HepG2 (cell line): ENCODE measurements around the gene PACS2. TPM values are rescaled to one million over a fixed set of nuclear protein-coding genes. Genes with fewer than 3 reads are reported as not detected.

ENCODE experiments used
- ATAC-seq: fragments of 200-7000 bp; cut with Tn5 transposase; 3 replicates; pipeline ENCODE4 v1.9.1; 2020; ENCODE audit warnings: mild to moderate bottlenecking, moderate library complexity
- BruUV-seq: library from RNA; stranded (reverse); fragments of 400-500 nt; replicated peaks from 2 replicates; lab custom pipeline; 2021; lab: Mats Ljungman, UMichigan
- CTCF ChIA-PET: fragments of 300-600 bp; formaldehyde crosslinking; extraction: SDS; loops from one replicate; lab custom pipeline; 2021; ENCODE audit warnings: low total read pairs, inconsistent platforms, low intra/inter-chr PET ratio; lab: Yijun Ruan, JAX
- POLR2A ChIA-PET: fragments of 350-600 bp; sonication (Branson Sonifier 250); formaldehyde crosslinking; loops from one replicate; lab custom pipeline; 2020; ENCODE audit warnings: antibody characterized with exemption, inconsistent platforms; lab: Yijun Ruan, JAX
- DNase-seq: peaks from one replicate; pipeline ENCODE4 v3.0.0-alpha.2; 2015; ENCODE audit warnings: low spot score
- FAIRE-seq: peaks from 3 replicates; lab custom pipeline; 2011; peaks lifted over from hg19 to GRCh38; lab: Jason Lieb, UNC
- H2AFZ ChIP-seq: one replicate; pipeline ENCODE4 v1.6.1; 2011; ENCODE audit warnings: low read length, inconsistent platforms
- H3K27ac ChIP-seq: fragments of 300-600 bp; 3 replicates; pipeline ENCODE4 v1.8.0; 2011; ENCODE audit warnings: mixed run types, mild to moderate bottlenecking, mixed read lengths, low read length, inconsistent platforms; ENCODE audit not compliant: insufficient read depth; ENCODE audit errors: extremely low read length
- H3K27me3 ChIP-seq, 2 experiments: fragments of 200-600 bp in 1 of 2; 2 replicates in 1 of 2; 3 replicates in 1 of 2; pipeline versions ENCODE4 v1.6.0 to v1.8.0; 2011; ENCODE audit warnings: low read length in 2 of 2, mild to moderate bottlenecking in 2 of 2, moderate library complexity in 2 of 2, inconsistent platforms in 1 of 2; ENCODE audit not compliant: insufficient read depth in 2 of 2, control insufficient read depth in 1 of 2
- H3K36me3 ChIP-seq, 2 experiments: fragments of 200-600 bp in 1 of 2; replicated peaks in 1 of 2; 2 replicates in 1 of 2; 3 replicates in 1 of 2; pipeline versions ENCODE4 v1.5.1 to v1.8.0; 2011; ENCODE audit warnings: low read length in 2 of 2, inconsistent platforms in 1 of 2; ENCODE audit not compliant: insufficient read depth in 2 of 2, control insufficient read depth in 1 of 2
- H3K4me1 ChIP-seq: 2 replicates; pipeline ENCODE4 v1.5.1; 2012; ENCODE audit warnings: low read length, inconsistent platforms; ENCODE audit not compliant: insufficient read depth
- H3K4me2 ChIP-seq: 2 replicates; pipeline ENCODE4 v1.6.0; 2011; ENCODE audit warnings: low read depth, low read length, inconsistent platforms
- H3K4me3 ChIP-seq, 3 experiments: fragments of 200-600 bp in 1 of 3; sonication (generic), shearing (Covaris generic) in 1 of 3; replicated peaks in 1 of 3; 2 replicates each; pipeline ENCODE4 v1.5.1; 2011 to 2016; ENCODE audit warnings: low read length in 3 of 3, inconsistent platforms in 2 of 3, low read depth in 2 of 3, mild to moderate bottlenecking in 2 of 3, control low read depth in 1 of 3, mixed read lengths in 1 of 3; ENCODE audit not compliant: insufficient read depth in 1 of 3
- H3K79me2 ChIP-seq: one replicate; pipeline ENCODE4 v1.6.1; 2011; ENCODE audit warnings: low read length, inconsistent platforms; ENCODE audit not compliant: insufficient read depth
- H3K9ac ChIP-seq: 2 replicates; pipeline ENCODE4 v1.6.0; 2011; ENCODE audit warnings: mild to moderate bottlenecking, low read depth, low read length, inconsistent platforms; ENCODE audit not compliant: insufficient read depth
- H3K9me3 ChIP-seq: 2 replicates; pipeline ENCODE4 v1.5.1; 2012; ENCODE audit warnings: mild to moderate bottlenecking, low read length
- H4K20me1 ChIP-seq: 2 replicates; pipeline ENCODE4 v1.6.0; 2011; ENCODE audit warnings: inconsistent platforms, mild to moderate bottlenecking, low read length, moderate library complexity; ENCODE audit not compliant: insufficient read depth
- BCL6 ChIP-seq: IDR thresholded peaks from 2 replicates; pipeline ENCODE4 v1.6.1; 2016; ENCODE audit warnings: missing genetic modification reagents, missing compliant biosample characterization
- DNMT1 ChIP-seq: sonication (generic); formaldehyde crosslinking; IDR thresholded peaks from 2 replicates; pipeline ENCODE4 v1.5.1; 2020; ENCODE audit warnings: mild to moderate bottlenecking, missing genetic modification reagents
- GTF3A ChIP-seq: sonication (generic); formaldehyde crosslinking; conservative IDR thresholded peaks from 2 replicates; pipeline ENCODE4 v1.4.0; 2020; ENCODE audit warnings: mild to moderate bottlenecking, missing genetic modification reagents
- JUN ChIP-seq: sonication (generic); formaldehyde crosslinking; IDR thresholded peaks from 2 replicates; pipeline ENCODE4 v1.4.0; 2020; ENCODE audit warnings: mild to moderate bottlenecking, missing genetic modification reagents
- MAZ ChIP-seq, 2 experiments: sonication (generic) in 1 of 2; formaldehyde crosslinking in 1 of 2; IDR thresholded peaks; 2 replicates each; pipeline versions ENCODE4 v1.5.0 to v1.6.1; 2012 to 2020; ENCODE audit warnings: low read depth in 2 of 2, mild to moderate bottlenecking in 2 of 2, borderline replicate concordance in 1 of 2, improper control_type of control experiment in 1 of 2, low read length in 1 of 2, missing genetic modification reagents in 1 of 2, moderate library complexity in 1 of 2
- POLR2G ChIP-seq: fragments of 200-400 bp; formaldehyde crosslinking; IDR thresholded peaks from 2 replicates; pipeline ENCODE4 v1.6.1; 2018; ENCODE audit warnings: mild to moderate bottlenecking, low read depth, low read length, moderate library complexity
- ZNF33B ChIP-seq: sonication (generic); formaldehyde crosslinking; IDR thresholded peaks from 2 replicates; pipeline ENCODE4 v1.5.1; 2020; ENCODE audit warnings: mild to moderate bottlenecking, missing genetic modification reagents
- ZNF7 ChIP-seq: IDR thresholded peaks from 2 replicates; pipeline ENCODE4 v1.6.1; 2016; ENCODE audit warnings: missing biosample characterization, missing genetic modification reagents
- WGBS: methylation state at CpG from one replicate; pipeline ENCODE4 v1.1.6; 2017; ENCODE audit warnings: low lambda C conversion rate; 5-methylcytosine and 5-hydroxymethylcytosine counted together
- in situ Hi-C: cut with HindIII; loops from 2 replicates; pipeline ENCODE4 v1.10.0; 2017; ENCODE audit warnings: low pct_unique_long_range_greater_than_20kb; ENCODE audit not compliant: extremely low pct_ligation_motif_present
- intact Hi-C: fragments of 100-400 bp; cut with micrococcal nuclease; formaldehyde crosslinking; loops from one replicate; pipeline ENCODE4 v1.10.0; 2022; ENCODE audit not compliant: unreplicated experiment
- polyA plus RNA-seq, 8 experiments: library from polyadenylated mRNA; depleted of rRNA in 3 of 8; stranded (reverse) in 7 of 8; unstranded in 1 of 8; fragments of >200 nt; fragmentation: Illumina TruSeq in 4 of 8; extraction: Trizol in 4 of 8; gene quantifications; 2 replicates each; pipeline versions ENCODE4 v1.2.1 to v1.2.3, GENCODE V29; 2011 to 2016; ENCODE audit warnings: low read depth in 4 of 8, missing spikeins in 1 of 8, mixed read lengths in 1 of 8; ENCODE audit not compliant: insufficient read depth in 1 of 8
- total RNA-seq, 5 experiments: library from RNA; depleted of rRNA; stranded (reverse); fragments of >200 nt; fragmentation: Illumina TruSeq; extraction: Trizol; gene quantifications; 2 replicates each; pipeline ENCODE4 v1.2.3, GENCODE V29; 2016; ENCODE audit warnings: low read depth in 1 of 5
- TF ChIP-seq, protein P1 (sequence below): sonication (generic); formaldehyde crosslinking; IDR thresholded peaks from 2 replicates; pipeline ENCODE4 v1.5.0; 2020; ENCODE audit warnings: missing genetic modification reagents
- TF ChIP-seq, protein P2 (sequence below): IDR thresholded peaks from 2 replicates; pipeline ENCODE4 v1.6.1; 2016; ENCODE audit warnings: missing compliant biosample characterization, missing genetic modification reagents, borderline replicate concordance

PACS2 gene
- total and polyA plus RNA-seq, 2 of the 13 experiments (the other 11 are each of a cell fraction or from before 2014, with no cell fraction given): 23.6 to 27.6 TPM

DNA sequence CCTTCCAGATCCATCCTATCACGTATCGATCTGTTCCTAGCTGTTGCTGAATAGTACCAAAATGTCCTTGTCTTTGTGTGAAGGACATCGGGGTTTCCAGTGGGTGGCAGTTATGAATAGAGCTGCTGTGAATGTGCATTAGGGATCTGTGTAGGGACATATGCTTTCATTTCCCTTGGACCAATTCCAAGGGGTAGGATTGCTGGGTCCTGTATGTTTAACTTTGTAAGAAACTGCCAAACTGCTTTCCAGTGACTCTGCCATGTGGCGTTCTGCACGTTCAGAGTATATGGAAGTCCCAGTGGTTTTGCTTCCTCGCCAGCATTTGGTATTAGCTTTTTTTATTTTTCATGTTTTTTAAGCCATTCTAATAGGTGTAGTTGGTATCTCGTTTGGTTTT is 28.6 kb downstream of the PACS2 start:
- no peaks in the 10 kb centered on the region for H3K9me3 ChIP-seq
- TF ChIP-seq GTF3A (CRISPR knock-in tag) (no peak), JUN (CRISPR knock-in tag) (no peak), MAZ (IDR thresholded peaks at IDR 0.05; ENCODE audit: borderline replicate concordance, low read depth, low read length) (no peak), MAZ (CRISPR knock-in tag; IDR thresholded peaks at IDR 0.05; ENCODE audit: low read depth) (no peak), DNMT1 (CRISPR knock-in tag) (no peak), BCL6 (CRISPR knock-in tag) (0 out of 2 replicates have a peak, but pooled peaks have one; percentile 12), ZNF7 (CRISPR knock-in tag) (0 out of 2 replicates have a peak, but pooled peaks have one; percentile 39), ZNF33B (CRISPR knock-in tag) (no peak), POLR2G (no peak)
- TF ChIP-seq, protein P1, sequence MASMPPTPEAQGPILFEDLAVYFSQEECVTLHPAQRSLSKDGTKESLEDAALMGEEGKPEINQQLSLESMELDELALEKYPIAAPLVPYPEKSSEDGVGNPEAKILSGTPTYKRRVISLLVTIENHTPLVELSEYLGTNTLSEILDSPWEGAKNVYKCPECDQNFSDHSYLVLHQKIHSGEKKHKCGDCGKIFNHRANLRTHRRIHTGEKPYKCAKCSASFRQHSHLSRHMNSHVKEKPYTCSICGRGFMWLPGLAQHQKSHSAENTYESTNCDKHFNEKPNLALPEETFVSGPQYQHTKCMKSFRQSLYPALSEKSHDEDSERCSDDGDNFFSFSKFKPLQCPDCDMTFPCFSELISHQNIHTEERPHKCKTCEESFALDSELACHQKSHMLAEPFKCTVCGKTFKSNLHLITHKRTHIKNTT (CRISPR knock-in tag): no peak
- TF ChIP-seq, protein P2, sequence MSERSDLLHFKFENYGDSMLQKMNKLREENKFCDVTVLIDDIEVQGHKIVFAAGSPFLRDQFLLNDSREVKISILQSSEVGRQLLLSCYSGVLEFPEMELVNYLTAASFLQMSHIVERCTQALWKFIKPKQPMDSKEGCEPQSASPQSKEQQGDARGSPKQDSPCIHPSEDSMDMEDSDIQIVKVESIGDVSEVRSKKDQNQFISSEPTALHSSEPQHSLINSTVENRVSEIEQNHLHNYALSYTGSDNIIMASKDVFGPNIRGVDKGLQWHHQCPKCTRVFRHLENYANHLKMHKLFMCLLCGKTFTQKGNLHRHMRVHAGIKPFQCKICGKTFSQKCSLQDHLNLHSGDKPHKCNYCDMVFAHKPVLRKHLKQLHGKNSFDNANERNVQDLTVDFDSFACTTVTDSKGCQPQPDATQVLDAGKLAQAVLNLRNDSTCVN (CRISPR knock-in tag): no peak
- ATAC-seq (no peak), DNase-seq (peak; percentile 31), FAIRE-seq (no peak)
- in situ Hi-C loops: no loop called here
- H2AFZ ChIP-seq: no peak overlapping the region
- WGBS: 62% methylated on average over 7 of the region's 7 CpGs
- H3K4me3 ChIP-seq: no peak overlapping the region
- no peaks in the 10 kb centered on the region for H3K36me3 ChIP-seq
- H3K27ac ChIP-seq: no peak overlapping the region
- BruUV-seq: no TSS peak
- POLR2A ChIA-PET: interaction anchor here (0.8 kb wide), 1 partner anchor 9 kb away, joined by 3 read pairs; no protein-coding TSS in a partner anchor
- CTCF ChIA-PET: no interaction called here
- H3K4me1 ChIP-seq: peaks cover 27% of the 10 kb centered on the region
- intact Hi-C loops: no loop called here
- no peak overlapping the region for H3K9ac ChIP-seq
- peaks cover 2% of the 10 kb centered on the region for H3K79me2 ChIP-seq
- no peaks in the 10 kb centered on the region for H3K27me3 ChIP-seq
- H4K20me1 ChIP-seq: 0 out of 2 replicates have a peak, but pooled peaks cover 8% of the 10 kb centered on the region
- no peak overlapping the region for H3K4me2 ChIP-seq
